ENCODE data around the gene ADGRF5. TPM values are rescaled to one million over a fixed set of nuclear protein-coding genes. Genes with fewer than 3 reads are reported as not detected.

ADGRF5 gene
- 21.1 TPM for polyA plus RNA-seq (ENCODE audit: insufficient read length)

GRCh38 chr6:46921731-46922130 is at the start of gene ADGRF5:
Gene ADGRF5, minus strand, starts transcription at chr6:46921938. Its CDS starts 15,176 bp downstream, at chr6:46906762.
- DNase-seq (ENCODE audit: low read depth): no peak

GRCh38 chr6:46969206-46969605 is 47.5 kb upstream of the ADGRF5 start:
- no peak for DNase-seq (ENCODE audit: low read depth)

GRCh38 chr6:46967826-46968349 is 46.1 kb upstream of the ADGRF5 start:
- no peak for DNase-seq (ENCODE audit: low read depth)

- DNase-seq (ENCODE audit: low read depth): no peak
Measured at GRCh38 chr6:46964716-46965519, 43.2 kb upstream of the ADGRF5 start.

- DNase-seq (ENCODE audit: low read depth): no peak
Measured at GRCh38 chr6:46963626-46964025, 41.9 kb upstream of the ADGRF5 start.

- DNase-seq (ENCODE audit: low read depth): no peak
Measured at GRCh38 chr6:46963039-46963438, 41.3 kb upstream of the ADGRF5 start.

- no peak for DNase-seq (ENCODE audit: low read depth)
Measured at GRCh38 chr6:46961711-46962110, 40.0 kb upstream of the ADGRF5 start.

- no peak for DNase-seq (ENCODE audit: low read depth)
Measured at GRCh38 chr6:46961232-46961631, 39.5 kb upstream of the ADGRF5 start.

GRCh38 chr6:46959419-46959818 is 37.7 kb upstream of the ADGRF5 start:
- no peak for DNase-seq (ENCODE audit: low read depth)

- no peak for DNase-seq (ENCODE audit: low read depth)
Measured at GRCh38 chr6:46956409-46956808, 34.7 kb upstream of the ADGRF5 start.

GRCh38 chr6:46954837-46955451 is 33.2 kb upstream of the ADGRF5 start:
- DNase-seq (ENCODE audit: low read depth): no peak

GRCh38 chr6:46953921-46954320 is 32.2 kb upstream of the ADGRF5 start:
- no peak for DNase-seq (ENCODE audit: low read depth)

GRCh38 chr6:46949632-46950280 is 28.0 kb upstream of the ADGRF5 start:
- no peak for DNase-seq (ENCODE audit: low read depth)

- DNase-seq (ENCODE audit: low read depth): no peak
Measured at GRCh38 chr6:46948699-46949098, 27.0 kb upstream of the ADGRF5 start.

- DNase-seq (ENCODE audit: low read depth): no peak
Measured at GRCh38 chr6:46947497-46947896, 25.8 kb upstream of the ADGRF5 start.

GRCh38 chr6:46940433-46941226 is 18.9 kb upstream of the ADGRF5 start:
- no peak for DNase-seq (ENCODE audit: low read depth)

- no peak for DNase-seq (ENCODE audit: low read depth)
Measured at GRCh38 chr6:46937642-46938041, 15.9 kb upstream of the ADGRF5 start.

- DNase-seq (ENCODE audit: low read depth): no peak
Measured at GRCh38 chr6:46935687-46936086, 13.9 kb upstream of the ADGRF5 start.

- no peak for DNase-seq (ENCODE audit: low read depth)
Measured at GRCh38 chr6:46933751-46934150, 12.0 kb upstream of the ADGRF5 start.

- no peak for DNase-seq (ENCODE audit: low read depth)
Measured at GRCh38 chr6:46932526-46933319, 11.0 kb upstream of the ADGRF5 start.

GRCh38 chr6:46931416-46931815 is 9.7 kb upstream of the ADGRF5 start:
- DNase-seq (ENCODE audit: low read depth): no peak

Data from forelimb muscle (tissue), 1 donor.